GM23248 (cell line): ENCODE data around the gene RPS6KA5. TPM values are rescaled to one million over a fixed set of nuclear protein-coding genes. Genes with fewer than 3 reads are reported as not detected.

Experiments used
- DNase-seq: peaks from one replicate; pipeline ENCODE4 v3.0.0-alpha.2; 2015
- H2AFZ ChIP-seq: fragments of 200-600 bp; sonication (generic); 2 replicates; pipeline ENCODE4 v1.6.1; 2016; ENCODE audit warnings: antibody characterized with exemption
- H3F3A ChIP-seq: fragments of 200-600 bp; sonication (generic); 2 replicates; pipeline ENCODE4 v1.6.1; 2016; ENCODE audit warnings: mild to moderate bottlenecking, antibody characterized with exemption, mixed run types; ENCODE audit not compliant: insufficient read depth
- H3K27ac ChIP-seq: fragments of 200-600 bp; sonication (generic); 2 replicates; pipeline ENCODE4 v1.5.1; 2016; ENCODE audit warnings: mild to moderate bottlenecking
- H3K27me3 ChIP-seq: fragments of 200-600 bp; sonication (generic); replicated peaks from 2 replicates; pipeline ENCODE4 v1.6.1; 2016; ENCODE audit warnings: mild to moderate bottlenecking; ENCODE audit not compliant: insufficient read depth
- H3K36me3 ChIP-seq: fragments of 200-600 bp; sonication (generic); 2 replicates; pipeline ENCODE4 v1.6.1; 2016; ENCODE audit warnings: low read depth, mild to moderate bottlenecking
- H3K4me1 ChIP-seq: fragments of 200-600 bp; sonication (generic); 2 replicates; pipeline ENCODE4 v1.6.1; 2016; ENCODE audit warnings: mild to moderate bottlenecking; ENCODE audit not compliant: insufficient read depth
- H3K4me2 ChIP-seq: fragments of 200-600 bp; sonication (generic); one replicate; pipeline ENCODE4 v1.6.1; 2016; ENCODE audit warnings: mild to moderate bottlenecking; ENCODE audit not compliant: unreplicated experiment
- H3K4me3 ChIP-seq: fragments of 200-600 bp; sonication (generic); 2 replicates; pipeline ENCODE4 v1.5.1; 2016; ENCODE audit warnings: mild to moderate bottlenecking
- H3K79me2 ChIP-seq: fragments of 200-600 bp; sonication (generic); 2 replicates; pipeline ENCODE4 v1.6.1; 2016; ENCODE audit warnings: mild to moderate bottlenecking; ENCODE audit not compliant: insufficient read depth
- H3K9ac ChIP-seq: fragments of 200-600 bp; sonication (generic); 2 replicates; pipeline ENCODE4 v1.6.1; 2016; ENCODE audit warnings: mild to moderate bottlenecking
- H3K9me2 ChIP-seq: fragments of 200-600 bp; sonication (generic); 2 replicates; pipeline ENCODE4 v1.6.1; 2016; ENCODE audit warnings: mixed run types, mild to moderate bottlenecking, moderate library complexity; ENCODE audit not compliant: insufficient read depth
- H3K9me3 ChIP-seq: fragments of 200-600 bp; sonication (generic); one replicate; pipeline ENCODE4 v1.6.1; 2017; ENCODE audit warnings: low read depth
- H4K20me1 ChIP-seq: fragments of 200-600 bp; sonication (generic); 2 replicates; pipeline ENCODE4 v1.6.0; 2016; ENCODE audit not compliant: insufficient read depth
- EZH2 ChIP-seq: fragments of 200-600 bp; sonication (generic); IDR thresholded peaks from 2 replicates; pipeline ENCODE4 v1.6.1; 2018; ENCODE audit warnings: antibody characterized with exemption, mild to moderate bottlenecking; ENCODE audit not compliant: insufficient read depth, poor library complexity, severe bottlenecking
- EZH2phosphoT487 ChIP-seq: fragments of 200-600 bp; sonication (generic); IDR thresholded peaks from 2 replicates; pipeline ENCODE4 v1.6.1; 2018; ENCODE audit warnings: antibody characterized with exemption, moderate library complexity, mild to moderate bottlenecking, low read depth; ENCODE audit not compliant: insufficient read depth
- WGBS, 2 experiments: methylation state at CpG; one replicate each; pipeline ENCODE4 v1.1.6; 2015 to 2017; ENCODE audit warnings: low lambda C conversion rate in 2 of 2, low coverage in 1 of 2; ENCODE audit errors: missing lambda C conversion rate in 2 of 2; 5-methylcytosine and 5-hydroxymethylcytosine counted together
- in situ Hi-C: fragments of 300-500 bp; cut with MboI; formaldehyde crosslinking; loops from 2 replicates; pipeline ENCODE4 v1.15.0; 2020
- polyA plus RNA-seq: library from polyadenylated mRNA; unstranded; fragments of >200 nt; fragmentation: Nextera tagmentation; extraction: Ambion mirVana; gene quantifications from 2 replicates; pipeline ENCODE4 v1.2.1, GENCODE V29; 2016
- total RNA-seq: library from RNA; depleted of rRNA; stranded (reverse); fragments of >200 nt; shearing (Covaris generic); gene quantifications from 2 replicates; pipeline ENCODE4 v1.2.3, GENCODE V29; 2014

Gene RPS6KA5
- total and polyA plus RNA-seq, 2 experiments from 2014 or later, result 0.54 to 1.2 TPM

DNA sequence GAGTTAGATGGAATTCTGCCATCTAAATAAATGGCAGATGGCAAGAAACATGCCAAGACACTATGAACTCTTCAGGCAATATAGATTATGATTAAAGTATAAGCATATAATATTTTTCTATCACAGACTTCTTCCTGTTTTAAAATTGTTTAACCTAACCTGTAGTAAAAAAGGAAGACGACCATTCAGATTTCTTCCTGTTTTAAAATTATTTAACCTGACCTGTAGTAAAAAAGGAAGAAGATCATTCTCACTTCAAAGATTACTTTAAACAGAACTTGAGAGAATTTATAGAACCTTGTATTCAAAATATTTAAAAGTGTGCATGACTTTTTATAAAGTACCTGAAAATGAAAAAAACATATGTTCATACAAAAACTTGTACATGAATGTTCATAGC lies 63.5 kb downstream of the RPS6KA5 start:
- in situ Hi-C loops, result no loop called here
- H3K4me2 ChIP-seq, result no peak overlapping the region

DNA sequence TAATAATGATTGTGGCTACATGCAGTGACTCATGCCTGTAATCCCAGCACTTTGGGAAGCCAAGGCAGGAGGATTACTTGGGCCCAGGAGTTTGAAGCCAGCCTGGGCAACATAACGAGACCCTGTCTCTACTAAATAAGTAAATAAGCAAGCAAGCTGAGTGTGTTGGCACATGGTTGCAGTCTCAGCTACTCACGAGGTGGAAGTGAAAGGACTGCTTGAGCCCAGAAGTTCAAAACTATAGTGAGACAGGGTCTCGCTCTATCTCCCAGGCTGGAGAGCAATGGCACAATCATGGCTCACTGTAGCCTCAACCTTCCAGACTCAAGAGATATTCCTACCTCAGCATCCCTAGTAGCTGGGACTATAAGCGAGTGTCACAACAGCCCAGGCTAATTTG lies 64.7 kb downstream of the RPS6KA5 start:
- no peaks in the 10 kb centered on the region for H3K36me3 ChIP-seq
- no peaks in the 10 kb centered on the region for H3F3A ChIP-seq
- H3K9me3 ChIP-seq, result no peaks in the 10 kb centered on the region
- no peak overlapping the region for H3K4me3 ChIP-seq
- no peak for TF ChIP-seq EZH2
- no peak for TF ChIP-seq EZH2phosphoT487
- 81 to 85% methylated on average over 4 of the region's 4 CpGs for WGBS, 2 experiments
- no peaks in the 10 kb centered on the region for H4K20me1 ChIP-seq
- no peak overlapping the region for H3K9ac ChIP-seq
- H3K27me3 ChIP-seq, result no peaks in the 10 kb centered on the region
- no peaks in the 10 kb centered on the region for H3K4me1 ChIP-seq
- H3K27ac ChIP-seq, result no peak overlapping the region
- H3K4me2 ChIP-seq, result no peak overlapping the region
- no peak overlapping the region for H2AFZ ChIP-seq
- no peaks in the 10 kb centered on the region for H3K79me2 ChIP-seq
- no peak for DNase-seq
- no peaks in the 10 kb centered on the region for H3K9me2 ChIP-seq
- in situ Hi-C loops, result no loop called here

More for the DNA sequence above, 63.5 kb downstream of the RPS6KA5 start:
- Histone ChIP-seq H3K27me3 (no peaks in the 10 kb centered on the region), H2AFZ (no peak overlapping the region), H3K4me1 (no peaks in the 10 kb centered on the region), H3K9me2 (no peaks in the 10 kb centered on the region), H3K9ac (no peak overlapping the region), H3K79me2 (no peaks in the 10 kb centered on the region), H3K27ac (no peak overlapping the region), H3F3A (no peaks in the 10 kb centered on the region), H3K4me3 (no peak overlapping the region), H3K9me3 (no peaks in the 10 kb centered on the region), H4K20me1 (no peaks in the 10 kb centered on the region), H3K36me3 (no peaks in the 10 kb centered on the region)
- DNase-seq, result no peak
- WGBS, 2 experiments, result 60 to 65% methylated on average over 1 of the region's 1 CpG
- TF ChIP-seq EZH2 (no peak), EZH2phosphoT487 (no peak)

DNA sequence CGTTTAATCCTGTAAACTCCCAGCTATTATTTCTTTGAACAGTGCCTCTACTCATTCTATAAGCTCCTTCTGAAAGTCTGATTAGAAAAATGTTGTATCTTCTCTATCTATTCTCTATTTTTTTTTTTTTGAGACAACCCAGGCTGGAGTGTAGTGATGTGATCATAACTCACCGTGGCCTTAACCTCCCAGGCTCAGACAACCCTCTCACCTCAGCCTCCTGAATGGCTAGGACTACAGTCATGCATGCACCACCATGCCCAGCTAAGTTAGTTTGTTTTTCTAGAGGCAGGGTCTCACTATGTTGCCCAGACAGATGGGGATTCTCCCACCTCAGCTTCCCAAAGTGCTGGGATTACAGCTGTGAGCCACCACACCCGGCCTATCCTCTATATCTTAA lies 66.6 kb downstream of the RPS6KA5 start:
- Histone ChIP-seq H3K9me3 (no peaks in the 10 kb centered on the region), H3K79me2 (no peaks in the 10 kb centered on the region), H3K36me3 (no peaks in the 10 kb centered on the region), H3K9me2 (no peaks in the 10 kb centered on the region), H3K27ac (no peak overlapping the region), H4K20me1 (no peaks in the 10 kb centered on the region), H3K27me3 (no peaks in the 10 kb centered on the region), H3K4me2 (no peak overlapping the region), H3K4me3 (no peak overlapping the region), H3K9ac (no peak overlapping the region), H3F3A (no peaks in the 10 kb centered on the region), H3K4me1 (no peaks in the 10 kb centered on the region), H2AFZ (no peak overlapping the region)
- TF ChIP-seq EZH2phosphoT487 (no peak), EZH2 (no peak)
- DNase-seq, result no peak
- WGBS, 2 experiments, result 92 to 93% methylated on average over 3 of the region's 3 CpGs
- in situ Hi-C loops, result no loop called here

DNA sequence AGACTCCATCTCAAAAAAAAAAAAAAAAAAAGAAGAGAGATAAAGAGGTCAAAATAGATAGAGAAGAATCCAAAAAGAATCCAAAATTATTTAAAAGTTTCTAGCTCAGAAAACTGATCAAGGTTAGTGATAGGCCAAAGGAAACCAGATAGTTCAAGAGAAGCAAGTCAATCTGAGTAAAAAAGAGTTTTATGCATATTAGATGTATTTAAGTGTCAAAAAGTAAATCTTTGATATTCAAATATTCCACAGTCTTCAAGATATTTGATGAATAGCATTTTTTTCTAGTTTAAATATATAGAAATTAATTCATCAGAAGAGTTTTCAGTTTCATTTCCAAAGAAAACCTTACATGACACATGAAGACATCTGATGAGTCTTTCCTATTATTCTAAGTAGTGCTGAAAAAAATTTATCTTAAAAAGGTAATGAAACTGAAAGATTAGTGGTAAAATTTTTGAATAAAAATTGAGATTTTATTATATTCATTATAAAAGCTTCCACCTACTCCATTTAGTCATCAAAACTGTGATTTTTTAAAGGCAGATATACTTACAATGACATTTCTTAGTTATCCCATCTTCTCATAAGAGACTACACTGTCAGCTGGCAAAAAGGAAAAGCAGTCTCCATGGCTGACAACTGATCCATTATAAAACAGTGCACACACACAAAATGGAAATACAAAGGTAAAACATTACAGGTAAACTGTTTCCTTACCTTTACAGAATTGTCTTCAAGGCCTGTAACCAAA lies 68.6 kb downstream of the RPS6KA5 start:
- H3K27me3 ChIP-seq, result no peaks in the 10 kb centered on the region
- DNase-seq, result no peak
- TF ChIP-seq EZH2 (no peak), EZH2phosphoT487 (no peak)

GRCh38 chr14:90990141-90990540 lies 70.3 kb downstream of the RPS6KA5 start:
- Histone ChIP-seq H4K20me1 (no peaks in the 10 kb centered on the region), H3K9me3 (no peaks in the 10 kb centered on the region), H3K4me3 (no peak overlapping the region), H3K9ac (no peak overlapping the region), H3K4me2 (no peak overlapping the region), H3K4me1 (no peaks in the 10 kb centered on the region), H3K9me2 (no peaks in the 10 kb centered on the region), H2AFZ (no peak overlapping the region), H3K27me3 (no peaks in the 10 kb centered on the region), H3F3A (no peaks in the 10 kb centered on the region), H3K27ac (no peak overlapping the region), H3K79me2 (no peaks in the 10 kb centered on the region), H3K36me3 (no peaks in the 10 kb centered on the region)
- in situ Hi-C loops, result no loop called here
- 89 to 90% methylated on average over 3 of the region's 3 CpGs for WGBS, 2 experiments
- no peak for TF ChIP-seq EZH2
- TF ChIP-seq EZH2phosphoT487, result no peak
- DNase-seq, result no peak

More for the DNA sequence above, 68.6 kb downstream of the RPS6KA5 start:
- Histone ChIP-seq H2AFZ (no peak overlapping the region), H3K4me1 (no peaks in the 10 kb centered on the region), H3F3A (no peaks in the 10 kb centered on the region), H3K36me3 (no peaks in the 10 kb centered on the region), H3K4me2 (no peak overlapping the region), H3K4me3 (no peak overlapping the region), H3K27ac (no peak overlapping the region), H3K9me2 (no peaks in the 10 kb centered on the region), H3K9me3 (no peaks in the 10 kb centered on the region), H3K79me2 (no peaks in the 10 kb centered on the region), H4K20me1 (no peaks in the 10 kb centered on the region), H3K9ac (no peak overlapping the region)
- in situ Hi-C loops, result no loop called here
